C4-2B (cell line): Measurements from ENCODE around the gene SPG21.

ENCODE experiments used
- H3K27ac ChIP-seq: fragments of 450-650 bp; 2 replicates; pipeline ENCODE4 v1.5.1; 2017
- ZFX ChIP-seq: fragments of 450-650 bp; IDR thresholded peaks from 2 replicates; pipeline ENCODE4 v1.6.1; 2017
- TF ChIP-seq, protein P1 (sequence below): fragments of 450-650 bp; conservative IDR thresholded peaks from 2 replicates; pipeline ENCODE4 v1.5.1; 2017; ENCODE audit warnings: mild to moderate bottlenecking

The SPG21 gene

DNA sequence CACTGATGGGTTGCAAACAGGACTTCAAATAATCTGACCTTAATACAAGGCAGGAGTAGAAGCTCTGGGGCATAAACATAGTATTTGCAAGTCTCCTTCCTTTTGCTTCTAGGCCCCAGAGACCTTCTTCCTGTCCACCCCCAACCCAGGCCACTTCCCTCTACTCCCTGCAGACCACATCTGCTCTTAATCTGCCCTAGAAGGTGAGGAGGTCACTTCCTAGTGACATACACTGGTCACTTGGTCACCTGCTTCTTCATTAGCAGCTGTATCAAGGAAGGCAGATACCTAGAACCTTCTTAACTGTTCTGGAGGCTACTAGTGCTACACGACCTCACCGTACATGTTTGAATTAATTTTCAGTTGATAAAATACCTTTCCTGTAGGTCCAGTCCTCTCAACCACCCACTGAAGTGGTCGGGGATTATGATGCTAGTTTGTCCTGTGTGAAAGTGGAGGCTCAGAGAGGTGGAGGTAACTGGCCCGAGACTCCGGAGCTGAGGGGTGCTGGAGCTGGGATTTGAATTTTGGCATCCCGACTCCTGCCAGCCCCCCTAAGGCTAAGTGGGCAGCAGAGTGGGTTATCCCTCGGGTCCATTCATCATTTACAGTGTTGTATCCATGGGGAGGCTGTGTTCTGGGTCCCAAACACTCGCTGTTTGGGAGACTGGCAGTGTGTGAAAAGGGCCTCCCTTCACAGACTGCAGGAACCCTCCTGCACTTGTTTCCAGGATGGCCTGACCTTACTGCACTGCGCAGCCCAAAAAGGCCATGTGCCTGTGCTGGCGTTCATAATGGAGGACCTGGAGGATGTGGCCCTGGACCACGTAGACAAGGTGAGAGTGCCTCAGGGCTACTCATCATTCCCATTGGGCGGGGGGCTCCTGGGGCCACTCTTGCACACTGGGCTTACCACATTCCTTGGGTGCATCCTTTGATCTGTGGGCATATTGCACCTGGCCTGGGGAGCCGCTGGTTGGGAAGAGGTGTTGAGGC is 64.1 kb downstream of the SPG21 start:
- no peak overlapping the region for H3K27ac ChIP-seq
- TF ChIP-seq, protein P1, sequence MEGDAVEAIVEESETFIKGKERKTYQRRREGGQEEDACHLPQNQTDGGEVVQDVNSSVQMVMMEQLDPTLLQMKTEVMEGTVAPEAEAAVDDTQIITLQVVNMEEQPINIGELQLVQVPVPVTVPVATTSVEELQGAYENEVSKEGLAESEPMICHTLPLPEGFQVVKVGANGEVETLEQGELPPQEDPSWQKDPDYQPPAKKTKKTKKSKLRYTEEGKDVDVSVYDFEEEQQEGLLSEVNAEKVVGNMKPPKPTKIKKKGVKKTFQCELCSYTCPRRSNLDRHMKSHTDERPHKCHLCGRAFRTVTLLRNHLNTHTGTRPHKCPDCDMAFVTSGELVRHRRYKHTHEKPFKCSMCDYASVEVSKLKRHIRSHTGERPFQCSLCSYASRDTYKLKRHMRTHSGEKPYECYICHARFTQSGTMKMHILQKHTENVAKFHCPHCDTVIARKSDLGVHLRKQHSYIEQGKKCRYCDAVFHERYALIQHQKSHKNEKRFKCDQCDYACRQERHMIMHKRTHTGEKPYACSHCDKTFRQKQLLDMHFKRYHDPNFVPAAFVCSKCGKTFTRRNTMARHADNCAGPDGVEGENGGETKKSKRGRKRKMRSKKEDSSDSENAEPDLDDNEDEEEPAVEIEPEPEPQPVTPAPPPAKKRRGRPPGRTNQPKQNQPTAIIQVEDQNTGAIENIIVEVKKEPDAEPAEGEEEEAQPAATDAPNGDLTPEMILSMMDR: no peak
- no peak for TF ChIP-seq ZFX

DNA sequence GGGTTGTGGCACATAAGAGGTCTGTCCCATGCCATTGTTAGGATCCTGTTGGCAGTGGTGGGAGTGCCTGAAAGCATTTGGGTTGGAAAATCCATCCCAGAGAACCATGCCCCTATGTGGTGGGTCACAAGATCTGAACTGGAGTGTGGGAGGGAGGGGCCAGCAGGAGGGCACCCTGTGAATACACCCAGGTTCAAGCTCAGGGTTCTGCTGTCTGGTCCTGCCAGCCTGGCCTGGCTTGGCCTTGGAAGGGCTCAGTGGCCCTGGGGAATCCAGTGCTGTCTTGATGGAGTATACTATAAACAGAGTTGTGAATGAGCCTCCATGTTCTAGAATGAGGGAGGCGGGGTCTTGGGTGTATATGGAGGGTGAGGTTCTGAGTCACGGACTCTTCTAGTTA is 66.2 kb downstream of the SPG21 start:
- TF ChIP-seq ZFX: no peak
- TF ChIP-seq, protein P1: no peak
- H3K27ac ChIP-seq: no peak overlapping the region

DNA sequence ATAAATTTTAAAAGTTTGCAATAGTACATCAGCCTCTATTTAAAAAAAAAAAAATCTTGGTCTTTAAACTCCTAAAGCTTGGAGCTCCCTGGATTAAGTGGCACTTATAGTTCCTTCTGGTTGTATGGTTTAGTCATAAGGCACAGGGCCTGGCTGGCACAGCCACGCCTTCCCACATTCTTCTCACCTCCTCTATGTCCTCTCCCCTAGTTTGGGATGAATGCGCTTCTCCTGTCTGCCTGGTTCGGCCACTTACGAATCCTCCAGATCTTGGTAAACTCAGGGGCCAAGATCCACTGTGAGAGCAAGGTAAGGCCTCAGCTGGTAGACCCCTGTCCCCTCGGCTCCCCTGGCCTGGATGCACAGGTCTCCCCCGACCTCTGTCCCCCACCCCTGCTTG is 68.0 kb downstream of the SPG21 start:
- no peak for TF ChIP-seq ZFX
- TF ChIP-seq, protein P1: no peak
- H3K27ac ChIP-seq: no peak overlapping the region

DNA sequence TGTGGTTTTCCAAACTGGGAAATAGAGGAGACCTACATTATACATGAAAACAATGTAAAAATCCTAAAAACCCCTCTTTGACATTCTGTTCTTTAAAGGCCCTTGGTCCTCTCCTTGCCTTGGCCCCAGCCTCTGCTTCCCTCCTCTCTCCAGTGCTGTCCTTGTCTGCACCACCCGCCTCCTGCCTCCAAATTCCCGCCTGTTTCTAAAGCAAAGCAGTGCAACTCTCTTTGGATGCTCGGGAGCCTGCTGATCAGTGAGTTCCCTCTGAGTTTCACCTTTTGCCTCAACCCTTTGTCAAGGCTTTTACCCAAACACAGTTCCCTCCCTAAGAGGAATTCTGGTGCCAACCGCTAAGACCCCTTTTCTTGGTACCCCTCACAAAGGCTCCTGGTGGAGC is 70.0 kb downstream of the SPG21 start:
- no peak overlapping the region for H3K27ac ChIP-seq
- TF ChIP-seq, protein P1: no peak
- no peak for TF ChIP-seq ZFX

DNA sequence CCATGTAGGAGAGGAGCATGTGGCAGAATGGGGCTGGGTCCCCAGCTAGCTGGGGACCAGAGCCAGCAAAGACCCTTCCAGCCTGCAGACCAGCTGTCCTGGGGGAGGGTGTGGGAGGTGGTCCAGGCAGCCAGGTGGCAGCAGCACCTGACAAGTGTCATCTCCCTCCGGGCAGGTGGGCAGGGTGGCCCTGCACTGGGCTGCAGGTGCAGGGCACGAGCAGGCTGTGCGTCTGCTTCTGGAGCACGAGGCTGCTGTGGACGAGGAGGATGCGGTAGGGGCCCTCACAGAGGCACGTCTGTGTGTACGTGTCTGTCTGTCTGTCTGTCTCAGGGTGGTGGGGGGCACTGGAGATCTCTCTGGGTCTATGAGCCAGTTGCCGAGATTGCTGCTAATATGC is 72.5 kb downstream of the SPG21 start:
- TF ChIP-seq, protein P1: no peak
- no peak for TF ChIP-seq ZFX
- no peak overlapping the region for H3K27ac ChIP-seq

DNA sequence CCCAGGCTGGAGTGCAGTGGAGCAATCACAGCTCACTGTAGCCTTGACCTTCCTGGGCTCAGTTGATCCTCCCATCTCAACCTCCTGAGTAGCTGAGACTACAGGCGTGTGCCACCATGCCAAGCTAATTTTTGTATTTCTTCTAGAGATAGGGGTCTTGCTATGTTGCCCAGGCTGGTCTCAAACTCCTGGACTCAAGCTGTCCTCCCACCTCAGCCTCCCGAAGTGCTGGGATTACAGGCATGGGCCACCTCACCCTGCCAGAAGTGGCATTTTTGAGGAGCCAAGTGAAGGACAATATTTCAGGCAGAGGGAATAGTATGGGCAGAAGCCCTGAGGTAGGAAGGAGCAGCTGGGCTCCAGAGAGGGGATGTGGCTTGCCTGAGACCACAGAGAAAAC is 73.3 kb downstream of the SPG21 start:
- no peak overlapping the region for H3K27ac ChIP-seq
- no peak for TF ChIP-seq ZFX
- TF ChIP-seq, protein P1: no peak

DNA sequence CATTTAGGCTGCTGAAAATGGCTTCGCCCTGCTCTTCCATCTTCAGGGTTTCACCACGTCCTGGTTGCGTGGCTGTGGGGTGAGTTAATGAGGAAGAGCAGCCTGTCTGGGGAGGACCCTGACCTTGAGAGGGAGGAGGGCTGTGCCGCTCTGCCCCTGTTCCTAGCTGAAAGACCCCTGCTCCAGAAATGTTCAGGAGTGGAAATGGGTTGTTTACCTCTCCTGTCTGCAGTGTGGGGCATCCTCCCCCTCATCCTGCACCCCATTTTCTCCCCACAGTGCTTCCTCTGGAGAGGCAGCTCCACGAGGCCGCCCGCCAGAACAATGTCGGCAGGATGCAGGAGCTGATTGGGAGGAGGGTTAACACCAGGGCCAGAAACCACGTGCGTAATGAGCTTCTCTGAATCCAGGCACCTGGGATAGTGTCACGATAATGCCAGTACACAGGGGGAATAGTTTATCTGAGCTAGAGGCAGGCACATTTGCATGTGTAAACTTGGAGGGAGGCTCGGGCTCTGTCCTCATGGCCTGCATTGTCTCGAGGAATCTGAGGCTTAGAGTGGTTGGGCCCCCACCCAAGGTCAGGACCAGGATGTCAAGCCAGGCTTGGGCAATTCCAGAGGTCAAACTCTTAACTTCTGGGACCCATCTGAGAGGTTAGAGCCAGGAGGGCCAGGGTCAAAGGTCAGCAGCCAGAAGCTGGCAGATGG is 74.0 kb downstream of the SPG21 start:
- no peak overlapping the region for H3K27ac ChIP-seq
- TF ChIP-seq, protein P1: no peak
- TF ChIP-seq ZFX: no peak
